Measurements from ENCODE around the gene CNTNAP2.

DNA sequence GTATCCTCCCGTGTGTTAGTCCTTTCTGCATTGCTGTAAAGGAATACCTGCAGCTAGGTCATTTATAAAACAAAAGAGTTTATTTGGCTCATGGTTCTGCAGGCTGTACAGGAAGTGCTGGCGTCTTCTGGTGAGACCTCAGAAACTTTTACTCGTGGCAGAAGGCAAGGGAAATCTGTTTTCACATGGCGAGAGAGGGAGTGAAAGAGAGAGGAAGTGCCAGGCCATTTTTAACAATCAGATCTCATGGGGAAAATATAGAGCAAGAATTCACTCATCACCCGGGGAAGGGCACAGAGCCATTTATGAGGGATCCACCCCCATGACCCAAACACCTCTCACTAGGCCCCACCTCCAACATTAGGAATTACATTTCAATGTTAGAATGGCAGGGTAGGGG, 952.2 kb downstream of the CNTNAP2 start:
- TF ChIP-seq POLR2A (IDR thresholded peaks at IDR 0.05; ENCODE audit: low read length) (no peak), GATA1 (IDR thresholded peaks at IDR 0.05; ENCODE audit: low read depth, low read length) (no peak)
